Prostate gland (tissue), 2 donors: Measurements from ENCODE around the gene CRIP3.

Experiments used
- CTCF ChIP-seq, 4 experiments: fragments of 200-600 bp in 2 of 4; fragments of 450-650 bp in 2 of 4; sonication (generic) in 2 of 4; IDR thresholded peaks; 1 replicate in 3 of 4; 2 replicates in 1 of 4; pipeline ENCODE4 v1.5.1; 2016 to 2019; ENCODE audit warnings: antibody characterized with exemption in 4 of 4, mild to moderate bottlenecking in 2 of 4, moderate library complexity in 2 of 4
- POLR2A ChIP-seq: fragments of 450-650 bp; IDR thresholded peaks from one replicate; pipeline ENCODE4 v1.6.1; 2016; ENCODE audit warnings: antibody characterized with exemption, mild to moderate bottlenecking

GRCh38 chr6:43302126-43302525 is 6.5 kb downstream of the CRIP3 start:
- TF ChIP-seq CTCF (IDR thresholded peaks at IDR 0.05) = no peak
- no peak for TF ChIP-seq POLR2A
